Measurements from ENCODE around the gene SCGB1D1.
"Not testable (repeated sequence)": the region's sequence is repeated elsewhere in the genome, so short reads cannot be mapped to it uniquely, and the experiment has no call there.

SCGB1D1 gene

GRCh38 chr11:62153087-62153395 is 37.0 kb upstream of the SCGB1D1 start:
- in situ Hi-C loops (cut with HindIII; ENCODE audit: low pct_ligation_motif_present, low pct_unique_long_range_greater_than_20kb, low sequenced_read_pairs): no loop called here
- no peak for DNase-seq

GRCh38 chr11:62153617-62154016 is 36.4 kb upstream of the SCGB1D1 start:
- in situ Hi-C loops (cut with HindIII; ENCODE audit: low pct_ligation_motif_present, low pct_unique_long_range_greater_than_20kb, low sequenced_read_pairs): no loop called here
- no peak for DNase-seq

- DNase-seq: no peak
- in situ Hi-C loops (cut with HindIII; ENCODE audit: low pct_ligation_motif_present, low pct_unique_long_range_greater_than_20kb, low sequenced_read_pairs): no loop called here
Observed at GRCh38 chr11:62157603-62158002, 32.4 kb upstream of the SCGB1D1 start.

DNA sequence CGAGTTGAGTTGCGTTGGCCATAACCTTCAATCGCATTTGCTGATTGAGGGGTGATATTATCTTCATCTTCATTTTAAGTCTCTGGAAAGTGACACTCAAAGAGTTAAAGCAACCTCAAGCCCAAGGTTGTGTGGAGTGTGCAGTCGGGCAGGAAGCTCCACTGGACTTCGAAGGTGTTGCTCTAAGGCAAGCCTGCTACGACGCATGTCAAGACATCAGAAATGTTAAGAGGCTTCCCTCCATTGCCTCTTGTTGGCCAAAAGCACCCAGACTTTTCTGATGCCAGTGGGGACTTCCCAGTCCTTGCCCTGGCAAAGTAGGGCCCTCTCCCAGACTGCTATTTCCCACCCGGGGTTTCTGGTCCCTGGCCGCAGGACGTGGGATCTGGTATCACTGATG is 23.6 kb upstream of the SCGB1D1 start:
- no peak for DNase-seq
- in situ Hi-C loops (cut with HindIII; ENCODE audit: low pct_ligation_motif_present, low pct_unique_long_range_greater_than_20kb, low sequenced_read_pairs): no loop called here

- in situ Hi-C loops (cut with HindIII; ENCODE audit: low pct_ligation_motif_present, low pct_unique_long_range_greater_than_20kb, low sequenced_read_pairs): no loop called here
- DNase-seq: no peak
Observed at GRCh38 chr11:62169448-62169847, 20.6 kb upstream of the SCGB1D1 start.

DNA sequence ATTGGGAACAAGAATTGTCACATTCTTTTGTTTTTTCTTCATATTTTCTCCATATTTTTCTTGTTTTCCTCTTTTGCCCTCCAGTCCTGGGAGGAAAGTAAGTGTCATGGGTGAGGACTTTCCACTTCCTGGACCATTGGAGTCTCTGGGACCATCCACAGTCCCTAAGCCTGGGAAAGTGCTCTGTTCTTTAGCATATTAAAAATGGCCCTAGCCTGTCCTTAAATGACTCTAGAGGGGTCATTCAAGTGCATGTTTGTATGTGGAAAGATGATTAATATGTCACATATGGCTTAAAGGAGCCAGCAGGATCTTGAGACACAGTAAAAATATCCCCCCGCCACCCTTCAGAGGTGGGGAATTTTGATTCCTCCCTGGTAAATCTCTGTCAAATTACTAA is 20.1 kb upstream of the SCGB1D1 start:
- in situ Hi-C loops (cut with HindIII; ENCODE audit: low pct_ligation_motif_present, low pct_unique_long_range_greater_than_20kb, low sequenced_read_pairs): no loop called here
- no peak for DNase-seq

GRCh38 chr11:62171261-62171723 is 18.7 kb upstream of the SCGB1D1 start:
- peak; percentile 80 for DNase-seq
- in situ Hi-C loops (cut with HindIII; ENCODE audit: low pct_ligation_motif_present, low pct_unique_long_range_greater_than_20kb, low sequenced_read_pairs): no loop called here

GRCh38 chr11:62172294-62172693 is 17.7 kb upstream of the SCGB1D1 start:
- DNase-seq: no peak
- in situ Hi-C loops (cut with HindIII; ENCODE audit: low pct_ligation_motif_present, low pct_unique_long_range_greater_than_20kb, low sequenced_read_pairs): no loop called here

DNA sequence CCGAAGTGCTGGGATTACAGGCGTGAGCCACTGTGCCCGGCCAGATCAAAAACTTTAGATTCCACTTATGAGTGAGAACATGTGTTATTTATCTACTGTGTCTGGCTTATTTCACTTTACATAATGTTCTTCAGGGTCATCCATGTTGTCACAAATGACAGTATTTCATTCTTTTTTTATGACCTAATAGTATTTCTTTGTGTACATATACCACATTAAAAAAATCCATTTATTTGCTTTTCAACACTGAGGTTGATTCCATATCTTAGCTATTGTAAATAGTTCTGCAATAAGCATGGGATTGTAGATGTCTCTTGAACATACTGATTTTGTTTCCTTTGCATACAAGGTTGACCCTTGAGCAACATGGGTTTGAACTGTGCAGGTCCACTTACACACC is 13.2 kb upstream of the SCGB1D1 start:
- in situ Hi-C loops (cut with HindIII; ENCODE audit: low pct_ligation_motif_present, low pct_unique_long_range_greater_than_20kb, low sequenced_read_pairs): no loop called here
- no peak for DNase-seq

DNA sequence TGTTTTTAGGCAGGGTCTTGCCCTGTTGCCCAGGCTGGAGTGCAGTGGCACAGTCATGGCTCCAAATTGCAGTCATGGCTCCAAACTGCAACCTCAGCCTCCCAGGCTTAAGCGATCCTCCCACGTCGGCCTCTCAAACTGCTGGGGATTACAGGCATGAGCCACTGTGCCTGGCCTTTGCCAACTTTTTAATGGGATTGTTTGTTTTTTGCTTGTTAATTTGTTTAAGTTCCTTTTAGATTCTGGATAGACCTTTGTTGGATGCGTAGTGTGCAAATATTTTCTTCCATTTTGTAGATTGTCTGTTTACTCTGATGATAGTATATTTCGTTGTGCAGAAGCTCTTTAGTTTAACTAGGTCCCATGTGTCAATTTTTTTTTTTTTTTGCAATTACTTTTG is 10.0 kb upstream of the SCGB1D1 start:
- in situ Hi-C loops (cut with HindIII; ENCODE audit: low pct_ligation_motif_present, low pct_unique_long_range_greater_than_20kb, low sequenced_read_pairs): no loop called here
- no peak for DNase-seq

DNA sequence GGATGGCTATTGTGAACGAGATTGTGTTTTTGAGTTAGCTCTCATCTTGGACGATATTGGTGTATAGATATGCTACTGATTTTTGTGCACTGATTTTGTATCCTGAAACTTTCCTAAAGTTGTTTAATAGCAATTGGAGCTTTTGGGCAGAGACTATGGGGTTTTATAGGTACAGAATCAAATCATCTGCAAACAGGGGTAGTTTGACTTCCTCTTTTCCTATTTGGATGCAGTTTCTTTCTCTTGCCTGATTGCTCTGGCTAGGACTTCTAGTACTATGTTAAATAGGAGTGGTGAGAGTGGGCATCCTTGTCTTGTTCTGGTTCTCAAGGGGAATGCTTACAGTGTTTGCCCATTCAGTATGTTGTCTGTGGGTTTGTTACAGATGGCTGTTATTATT is 8.9 kb upstream of the SCGB1D1 start:
- DNase-seq: no peak
- in situ Hi-C loops (cut with HindIII; ENCODE audit: low pct_ligation_motif_present, low pct_unique_long_range_greater_than_20kb, low sequenced_read_pairs): no loop called here

- in situ Hi-C loops (cut with HindIII; ENCODE audit: low pct_ligation_motif_present, low pct_unique_long_range_greater_than_20kb, low sequenced_read_pairs): no loop called here
- no peak for DNase-seq
Observed at GRCh38 chr11:62182147-62182891, 7.7 kb upstream of the SCGB1D1 start.

DNA sequence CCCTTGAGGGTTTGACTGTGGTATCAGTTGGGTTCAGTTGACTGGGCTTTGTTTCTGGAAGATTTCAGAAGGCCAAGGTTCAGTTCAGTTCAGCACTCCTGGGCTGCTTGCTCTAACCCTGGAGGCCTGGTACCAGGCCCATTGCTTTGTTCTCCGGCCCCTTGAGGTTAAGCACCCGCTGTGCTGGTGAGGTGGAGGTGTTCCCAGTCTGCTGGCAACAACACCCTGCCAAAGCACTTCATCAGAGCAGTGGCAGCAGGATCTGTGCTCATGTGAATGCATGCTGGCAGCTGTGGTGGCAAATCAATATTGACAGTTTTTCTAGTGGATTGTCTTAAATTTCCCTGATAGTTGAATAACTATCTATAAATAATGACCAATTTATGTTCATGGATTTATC is 3.8 kb upstream of the SCGB1D1 start:
- in situ Hi-C loops (cut with HindIII; ENCODE audit: low pct_ligation_motif_present, low pct_unique_long_range_greater_than_20kb, low sequenced_read_pairs): no loop called here
- no peak for DNase-seq

GRCh38 chr11:62193952-62194351 is 3.9 kb downstream of the SCGB1D1 start:
- no peak for DNase-seq
- in situ Hi-C loops (cut with HindIII; ENCODE audit: low pct_ligation_motif_present, low pct_unique_long_range_greater_than_20kb, low sequenced_read_pairs): no loop called here

GRCh38 chr11:62195010-62195409 is 5.0 kb downstream of the SCGB1D1 start:
- in situ Hi-C loops (cut with HindIII; ENCODE audit: low pct_ligation_motif_present, low pct_unique_long_range_greater_than_20kb, low sequenced_read_pairs); DNase-seq: not testable (repeated sequence)

DNA sequence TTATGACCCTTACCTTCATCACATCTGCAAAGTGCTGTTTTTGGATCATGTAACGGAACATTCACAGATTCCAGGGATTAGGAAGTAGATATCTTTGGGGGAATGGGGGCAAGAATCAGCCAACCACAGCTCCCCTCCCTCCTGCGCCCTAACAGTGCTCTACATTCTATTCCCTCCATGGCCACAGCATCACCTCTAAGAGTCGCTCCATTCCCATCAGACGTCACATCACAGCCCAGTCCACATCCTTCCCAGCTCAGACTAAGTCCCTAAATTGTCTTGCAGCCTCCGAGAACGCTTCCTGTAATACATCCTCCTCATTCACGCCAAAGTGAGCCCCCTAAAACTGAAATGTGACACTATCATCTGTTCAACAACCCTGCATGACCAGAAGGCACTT is 5.9 kb downstream of the SCGB1D1 start:
- in situ Hi-C loops (cut with HindIII; ENCODE audit: low pct_ligation_motif_present, low pct_unique_long_range_greater_than_20kb, low sequenced_read_pairs): no loop called here
- no peak for DNase-seq

DNA sequence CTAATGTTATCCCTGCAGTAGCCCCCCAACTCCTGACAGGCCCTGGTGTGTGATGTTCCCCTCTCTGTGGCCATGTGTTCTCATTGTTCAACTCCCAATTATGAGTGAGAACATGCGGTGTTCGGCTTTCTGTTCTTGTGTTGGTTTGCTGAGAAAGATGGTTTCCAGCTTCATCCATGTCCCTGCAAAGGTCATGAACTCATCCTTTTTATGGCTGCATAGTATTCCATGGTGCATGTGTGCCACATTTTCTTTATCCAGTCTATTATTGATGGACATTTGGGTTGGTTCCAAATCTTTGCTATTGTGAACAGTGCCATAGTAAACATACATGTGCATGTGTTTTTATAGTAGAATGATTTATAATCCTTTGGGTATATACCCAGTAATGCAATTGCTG is 7.4 kb downstream of the SCGB1D1 start:
- DNase-seq; in situ Hi-C loops (cut with HindIII; ENCODE audit: low pct_ligation_motif_present, low pct_unique_long_range_greater_than_20kb, low sequenced_read_pairs): not testable (repeated sequence)

DNA sequence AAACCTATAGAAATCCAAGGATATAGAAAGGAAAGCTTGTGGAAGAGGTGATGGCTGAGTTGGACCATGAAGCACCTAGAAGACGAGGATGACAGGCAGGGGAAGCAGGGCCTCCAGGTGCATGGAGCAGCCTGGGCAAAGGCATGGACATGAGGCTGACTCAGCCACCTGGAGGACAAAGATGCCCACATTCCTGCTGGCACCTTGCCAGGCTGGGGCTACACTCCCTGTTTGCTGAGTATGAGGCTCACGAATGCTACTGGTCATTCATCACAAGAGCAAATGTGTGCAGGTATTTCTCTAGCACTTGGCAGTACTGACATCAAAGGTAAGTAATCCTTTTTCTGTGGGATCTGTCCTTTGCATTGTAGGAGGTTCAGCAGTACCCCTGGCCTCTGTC is 11.4 kb downstream of the SCGB1D1 start:
- DNase-seq: no peak
- in situ Hi-C loops (cut with HindIII; ENCODE audit: low pct_ligation_motif_present, low pct_unique_long_range_greater_than_20kb, low sequenced_read_pairs): no loop called here

DNA sequence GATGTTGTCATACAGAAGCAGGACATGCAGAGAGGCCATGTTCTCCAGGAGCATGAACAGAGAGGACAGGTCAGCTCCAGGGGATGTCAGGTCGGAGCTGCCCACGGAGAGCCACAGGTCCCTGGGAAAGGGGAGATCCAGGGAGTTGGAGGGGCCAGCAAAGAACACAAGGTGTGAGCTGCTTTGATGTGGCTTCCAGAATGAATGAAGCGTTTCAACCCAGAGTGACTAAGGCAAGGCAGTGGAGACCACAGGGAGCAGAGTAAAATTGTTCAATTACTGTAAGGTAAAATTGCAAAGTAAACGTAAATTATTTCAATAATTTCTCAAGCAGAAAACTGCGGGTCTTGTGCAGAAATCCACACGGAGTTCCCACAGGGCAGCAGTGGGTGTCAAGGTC is 12.9 kb downstream of the SCGB1D1 start:
- in situ Hi-C loops (cut with HindIII; ENCODE audit: low pct_ligation_motif_present, low pct_unique_long_range_greater_than_20kb, low sequenced_read_pairs): no loop called here
- no peak for DNase-seq

DNA sequence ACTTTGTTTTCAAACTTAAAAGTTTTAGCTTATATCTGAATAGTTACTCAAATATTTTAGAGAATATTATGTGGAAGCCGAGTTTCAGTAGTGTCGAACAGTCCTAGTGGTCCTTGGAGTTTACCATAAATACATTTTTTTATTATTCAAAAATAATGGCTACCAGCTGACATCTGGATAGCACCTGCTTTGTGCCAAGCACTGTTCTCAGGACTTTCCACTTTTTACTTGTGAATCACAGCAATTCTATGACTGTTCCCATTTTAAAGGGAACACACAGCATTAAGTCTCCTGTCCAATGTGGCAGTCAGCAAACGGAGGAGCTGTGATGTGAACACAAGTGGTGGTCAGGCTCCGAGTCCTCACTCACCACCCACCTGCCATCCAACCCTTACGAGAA is 14.4 kb downstream of the SCGB1D1 start:
- in situ Hi-C loops (cut with HindIII; ENCODE audit: low pct_ligation_motif_present, low pct_unique_long_range_greater_than_20kb, low sequenced_read_pairs): no loop called here
- DNase-seq: no peak

DNA sequence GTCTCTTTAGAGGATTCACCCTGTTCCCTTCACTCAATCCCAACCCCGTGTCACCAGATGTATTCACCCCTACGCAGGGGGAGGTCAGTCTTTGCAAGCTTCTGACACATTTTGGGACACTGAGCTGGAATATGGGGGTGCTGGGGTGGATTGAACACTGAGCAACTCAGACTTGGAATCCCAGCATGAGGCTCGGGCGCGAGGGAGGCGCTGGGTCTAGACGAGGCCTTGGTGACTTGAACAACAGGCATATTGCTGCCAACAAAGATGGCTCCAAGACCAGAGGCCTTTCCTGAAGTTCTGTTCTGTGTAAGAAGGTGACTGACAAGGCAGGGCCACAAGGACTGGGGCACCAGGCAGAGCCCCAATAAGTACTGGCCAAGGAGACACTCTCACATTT is 15.4 kb downstream of the SCGB1D1 start:
- in situ Hi-C loops (cut with HindIII; ENCODE audit: low pct_ligation_motif_present, low pct_unique_long_range_greater_than_20kb, low sequenced_read_pairs): no loop called here
- DNase-seq: no peak
